A549 treated with Hydrocortisone at 1 μM for 4 hours (cell line): ENCODE measurements around the gene ZNF639. TPM values are rescaled to one million over a fixed set of nuclear protein-coding genes. Genes with fewer than 3 reads are reported as not detected.

Experiments
- total RNA-seq: library from RNA; stranded (reverse); fragments of 200-300 nt; extraction: Qiagen RNA extraction; gene quantifications from 5 replicates; pipeline ENCODE4 v1.2.3, GENCODE V29; 2022

ZNF639 gene, protein sequence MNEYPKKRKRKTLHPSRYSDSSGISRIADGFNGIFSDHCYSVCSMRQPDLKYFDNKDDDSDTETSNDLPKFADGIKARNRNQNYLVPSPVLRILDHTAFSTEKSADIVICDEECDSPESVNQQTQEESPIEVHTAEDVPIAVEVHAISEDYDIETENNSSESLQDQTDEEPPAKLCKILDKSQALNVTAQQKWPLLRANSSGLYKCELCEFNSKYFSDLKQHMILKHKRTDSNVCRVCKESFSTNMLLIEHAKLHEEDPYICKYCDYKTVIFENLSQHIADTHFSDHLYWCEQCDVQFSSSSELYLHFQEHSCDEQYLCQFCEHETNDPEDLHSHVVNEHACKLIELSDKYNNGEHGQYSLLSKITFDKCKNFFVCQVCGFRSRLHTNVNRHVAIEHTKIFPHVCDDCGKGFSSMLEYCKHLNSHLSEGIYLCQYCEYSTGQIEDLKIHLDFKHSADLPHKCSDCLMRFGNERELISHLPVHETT
- 20.6 to 22.8 TPM (median 21.8 TPM) in 5 replicates for total RNA-seq

DNA sequence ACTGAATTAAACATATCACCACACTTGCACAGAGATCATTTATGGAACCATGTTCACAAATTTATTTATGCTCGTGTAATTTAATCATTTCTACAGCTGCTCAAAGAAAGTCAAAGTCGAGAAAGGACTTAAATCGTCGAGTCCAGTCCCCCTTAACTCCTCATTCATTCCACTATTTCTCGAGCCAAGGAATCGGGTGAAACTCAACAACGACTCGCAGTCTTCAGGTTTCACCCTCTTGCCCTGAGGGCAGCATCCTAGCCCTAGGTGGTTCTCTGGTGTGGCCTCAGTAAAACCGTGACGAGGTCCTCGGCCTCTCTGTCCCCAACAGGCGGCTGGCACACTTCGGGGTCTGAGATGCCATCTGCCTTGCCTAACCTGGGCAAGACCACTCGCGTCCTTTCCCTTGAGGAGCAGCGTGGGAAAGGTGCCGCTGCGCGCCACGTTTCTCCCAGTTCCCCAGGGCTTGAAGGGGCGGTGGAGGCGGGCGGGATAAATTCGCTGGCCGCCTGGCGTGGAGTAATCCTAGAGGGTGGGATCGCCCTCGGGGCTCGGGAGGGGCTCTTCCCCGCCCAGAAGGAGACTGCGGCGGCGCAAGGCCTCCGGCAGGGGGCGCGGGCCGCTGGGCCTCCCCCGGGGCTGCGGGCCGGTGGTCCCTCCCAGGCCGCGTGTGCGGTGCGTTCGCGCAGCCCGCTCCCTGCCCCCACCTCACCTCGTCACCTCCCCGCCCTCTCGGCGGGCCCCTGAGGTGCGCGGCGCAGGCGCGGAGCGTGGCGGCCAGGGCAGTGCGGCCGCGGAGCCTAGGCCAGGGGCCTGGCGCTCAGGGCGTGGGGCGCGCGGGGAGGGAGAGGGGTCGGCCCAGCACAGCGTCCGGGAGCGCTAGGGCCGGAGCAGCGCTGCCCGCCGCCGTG is at the start of gene ZNF639:
ZNF639 (plus strand) TSS at position 746 of the 911 bp plus-strand sequence. CDS start 5,263 bp downstream, outside the sequence.

DNA sequence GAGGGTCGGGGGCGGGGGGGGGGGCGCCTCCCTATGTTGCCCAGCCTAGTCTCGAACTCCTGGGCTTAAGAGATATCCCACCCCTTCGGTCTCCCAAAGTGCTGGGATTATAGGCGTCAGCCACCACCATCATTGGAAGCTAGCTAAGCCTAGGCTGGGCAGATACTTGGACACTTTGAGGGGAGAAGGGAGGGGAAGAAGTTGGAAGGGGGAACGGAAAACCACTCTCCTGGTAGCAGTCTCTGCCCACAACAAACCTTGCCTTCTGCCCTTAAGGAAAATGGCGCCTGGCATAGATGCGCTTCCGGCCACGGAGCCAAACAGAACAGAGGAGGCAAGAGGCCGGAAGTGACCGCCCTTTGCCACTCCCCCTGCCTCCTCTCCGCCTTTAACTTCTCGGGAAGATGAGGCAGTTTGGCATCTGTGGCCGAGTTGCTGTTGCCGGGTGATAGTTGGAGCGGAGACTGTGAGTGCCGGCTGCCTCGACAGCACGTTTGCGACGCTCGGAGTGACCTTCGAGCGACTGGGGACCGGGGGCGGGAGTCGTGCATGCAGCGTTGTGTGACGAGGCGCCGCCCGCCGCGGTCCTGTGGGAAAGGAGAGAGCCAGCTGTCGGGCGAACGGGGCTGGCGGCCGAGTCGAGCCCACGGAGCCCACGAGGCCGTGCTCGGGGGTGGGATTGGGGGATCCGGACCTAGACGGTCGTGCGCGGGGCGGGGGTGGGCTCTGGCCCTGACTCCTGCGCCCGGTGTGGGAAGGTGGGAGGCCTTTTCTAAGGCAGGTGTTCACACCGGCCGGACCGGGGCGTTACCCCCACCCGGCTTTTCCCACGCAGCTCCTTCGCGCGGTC is 24.7 kb downstream of the ZNF639 start, which contains the start of gene MFN1:
MFN1 (plus strand) TSS at position 365 of the 850 bp plus-strand sequence. CDS start 1,143 bp downstream, outside the sequence.

Other genes with a start within 250 kb of the ZNF639 start
- gene PIK3CA, start 174.7 kb upstream of the ZNF639 start, total RNA-seq: 4.1 to 7.6 TPM (median 6.4 TPM) in 5 replicates
- gene KCNMB3, start 71.9 kb upstream of the ZNF639 start, total RNA-seq: 1.1 to 1.8 TPM (median 1.4 TPM) in 5 replicates
- 16.8 to 21.7 TPM (median 18.4 TPM) in 5 replicates for gene MFN1, start 24.7 kb downstream of the ZNF639 start, total RNA-seq
- 11.0 to 18.4 TPM (median 16.6 TPM) in 5 replicates for gene GNB4, start 128.4 kb downstream of the ZNF639 start, total RNA-seq
- 49.0 to 79.7 TPM (median 50.7 TPM) in 5 replicates for gene ACTL6A, start 239.9 kb downstream of the ZNF639 start, total RNA-seq